ENCODE results near the gene MRPS27. TPM values are rescaled to one million over a fixed set of nuclear protein-coding genes. Genes with fewer than 3 reads are reported as not detected.

MRPS27 gene
- total and polyA plus RNA-seq, 2 of the 13 experiments (the other 11 are each of a cell fraction or from before 2014, with no cell fraction given): 71.8 to 115 TPM

- TF ChIP-seq ZFP91 (CRISPR knock-in tag; IDR thresholded peaks at IDR 0.05; ENCODE audit: borderline replicate concordance) (no peak), ZNF816 (CRISPR knock-in tag; IDR thresholded peaks at IDR 0.05; ENCODE audit: borderline replicate concordance) (no peak), SMARCC2 (IDR thresholded peaks at IDR 0.05) (no peak), ZBTB1 (CRISPR knock-in tag; IDR thresholded peaks at IDR 0.05; ENCODE audit: borderline replicate concordance) (no peak), IRF2 (CRISPR knock-in tag; IDR thresholded peaks at IDR 0.05) (no peak), EP300 (IDR thresholded peaks at IDR 0.05; ENCODE audit: low read depth in 2 of 2, low read length in 2 of 2) (no peak), EP300 (CRISPR knock-in tag; IDR thresholded peaks at IDR 0.05; ENCODE audit: borderline replicate concordance) (no peak), ATRX (CRISPR knock-in tag; IDR thresholded peaks at IDR 0.05; ENCODE audit: borderline replicate concordance) (no peak), CEBPZ (IDR thresholded peaks at IDR 0.05; ENCODE audit: low read length) (no peak), KDM4B (CRISPR knock-in tag; IDR thresholded peaks at IDR 0.05) (no peak), NCOR1 (IDR thresholded peaks at IDR 0.05; ENCODE audit: borderline replicate concordance, low read length) (no peak), ZFAT (CRISPR knock-in tag; conservative IDR thresholded peaks at IDR 0.05) (no peak)
These were observed 116.7 kb downstream of the MRPS27 start (continued) for GRCh38 chr5:72203251-72203845.

Data from HepG2 (cell line).